Skeletal muscle satellite cell (primary cell): ENCODE data around the gene DYNLT1. TPM values are rescaled to one million over a fixed set of nuclear protein-coding genes. Genes with fewer than 3 reads are reported as not detected.
A peak's percentile ranks its signal among the peaks of the same experiment; 100 is the strongest.
"Not testable (repeated sequence)": the region's sequence is repeated elsewhere in the genome, so short reads cannot be mapped to it uniquely, and the experiment has no call there.

ENCODE experiments used
- H3K27me3 ChIP-seq: 2 replicates; pipeline ENCODE4 v1.7.0; 2013; ENCODE audit warnings: low read length; ENCODE audit not compliant: control insufficient read depth, insufficient read depth
- H3K36me3 ChIP-seq: 2 replicates; pipeline ENCODE4 v1.7.0; 2013; ENCODE audit warnings: mild to moderate bottlenecking, control low read depth, low read length; ENCODE audit not compliant: insufficient read depth
- H3K4me1 ChIP-seq: 2 replicates; pipeline ENCODE4 v1.7.0; 2013; ENCODE audit warnings: low read length; ENCODE audit not compliant: control insufficient read depth, insufficient read depth
- H3K4me2 ChIP-seq: 2 replicates; pipeline ENCODE4 v1.7.0; 2013; ENCODE audit warnings: mild to moderate bottlenecking, low read length
- H3K4me3 ChIP-seq: 2 replicates; pipeline ENCODE4 v1.7.0; 2013; ENCODE audit warnings: low read length
- H3K9ac ChIP-seq: 2 replicates; pipeline ENCODE4 v1.7.0; 2013; ENCODE audit warnings: mild to moderate bottlenecking, low read depth, low read length, moderate library complexity
- H3K9me3 ChIP-seq: replicated peaks from 2 replicates; pipeline ENCODE4 v1.7.0; 2013; ENCODE audit warnings: mild to moderate bottlenecking, control low read depth, low read length
- total RNA-seq: library from RNA; depleted of rRNA; stranded (reverse); fragments of >200 nt; gene quantifications from 2 replicates; pipeline ENCODE4 v1.2.3, GENCODE V29; 2012; rRNA removed

DYNLT1 gene
- 66.9 and 70.3 TPM in 2 replicates for total RNA-seq

- Histone ChIP-seq H3K4me3 (peak within 1 kb of the TSS; percentile 84), H3K36me3 (peaks cover 13% of the 10 kb centered on the region), H3K27me3 (no peaks in the 10 kb centered on the region), H3K4me1 (peaks cover 43% of the 10 kb centered on the region), H3K4me2 (peak within 1 kb of the TSS; percentile 84), H3K9ac (peak within 1 kb of the TSS; percentile 99), H3K9me3 (no peaks in the 10 kb centered on the region)
Observed at GRCh38 chr6:158644231-158645063, at the start of gene DYNLT1. TSS of gene DYNLT1 (minus strand) at chr6:158644743. CDS start at chr6:158644708, 35 bp downstream.

DNA sequence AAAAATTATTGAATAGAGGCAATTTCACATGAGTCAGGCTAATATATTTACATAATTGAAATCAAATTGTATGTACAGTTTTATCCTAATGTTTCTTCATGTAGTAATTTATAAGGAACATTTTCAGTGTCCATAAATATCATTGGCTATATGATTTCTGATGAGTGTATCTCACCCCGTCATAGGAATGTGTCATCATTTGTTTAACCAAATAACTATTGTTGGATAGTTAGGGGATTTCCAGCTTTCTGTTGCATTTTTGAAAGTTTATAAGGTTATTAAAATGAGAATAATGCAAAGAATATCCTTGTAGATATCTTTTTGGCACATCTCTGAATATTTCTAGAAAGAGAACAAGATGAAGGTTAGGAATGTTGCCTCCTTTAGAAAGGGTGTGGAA lies 44.3 kb upstream of the DYNLT1 start:
- no peak overlapping the region for H3K9ac ChIP-seq
- H3K36me3 ChIP-seq: no peaks in the 10 kb centered on the region
- H3K4me3 ChIP-seq: no peak overlapping the region
- H3K4me2 ChIP-seq: no peak overlapping the region
- H3K4me1 ChIP-seq: no peaks in the 10 kb centered on the region
- H3K27me3 ChIP-seq: no peaks in the 10 kb centered on the region
- no peaks in the 10 kb centered on the region for H3K9me3 ChIP-seq

GRCh38 chr6:158687506-158687905 lies 43.0 kb upstream of the DYNLT1 start:
- Histone ChIP-seq H3K4me3 (no peak overlapping the region), H3K4me2 (no peak overlapping the region), H3K9ac (no peak overlapping the region)

GRCh38 chr6:158686791-158687381 lies 42.3 kb upstream of the DYNLT1 start:
- Histone ChIP-seq H3K27me3 (no peaks in the 10 kb centered on the region), H3K4me2 (no peak overlapping the region), H3K9ac (no peak overlapping the region), H3K36me3 (no peaks in the 10 kb centered on the region), H3K4me1 (no peaks in the 10 kb centered on the region), H3K9me3 (no peaks in the 10 kb centered on the region), H3K4me3 (no peak overlapping the region)

More at GRCh38 chr6:158687506-158687905, 43.0 kb upstream of the DYNLT1 start:
- Histone ChIP-seq H3K36me3 (no peaks in the 10 kb centered on the region), H3K9me3 (no peaks in the 10 kb centered on the region), H3K27me3 (no peaks in the 10 kb centered on the region), H3K4me1 (no peaks in the 10 kb centered on the region)

GRCh38 chr6:158686311-158686710 lies 41.8 kb upstream of the DYNLT1 start:
- no peak overlapping the region for H3K4me3 ChIP-seq
- H3K36me3 ChIP-seq: no peaks in the 10 kb centered on the region
- H3K27me3 ChIP-seq: no peaks in the 10 kb centered on the region
- no peaks in the 10 kb centered on the region for H3K9me3 ChIP-seq
- H3K4me1 ChIP-seq: no peaks in the 10 kb centered on the region
- no peak overlapping the region for H3K4me2 ChIP-seq
- H3K9ac ChIP-seq: no peak overlapping the region

DNA sequence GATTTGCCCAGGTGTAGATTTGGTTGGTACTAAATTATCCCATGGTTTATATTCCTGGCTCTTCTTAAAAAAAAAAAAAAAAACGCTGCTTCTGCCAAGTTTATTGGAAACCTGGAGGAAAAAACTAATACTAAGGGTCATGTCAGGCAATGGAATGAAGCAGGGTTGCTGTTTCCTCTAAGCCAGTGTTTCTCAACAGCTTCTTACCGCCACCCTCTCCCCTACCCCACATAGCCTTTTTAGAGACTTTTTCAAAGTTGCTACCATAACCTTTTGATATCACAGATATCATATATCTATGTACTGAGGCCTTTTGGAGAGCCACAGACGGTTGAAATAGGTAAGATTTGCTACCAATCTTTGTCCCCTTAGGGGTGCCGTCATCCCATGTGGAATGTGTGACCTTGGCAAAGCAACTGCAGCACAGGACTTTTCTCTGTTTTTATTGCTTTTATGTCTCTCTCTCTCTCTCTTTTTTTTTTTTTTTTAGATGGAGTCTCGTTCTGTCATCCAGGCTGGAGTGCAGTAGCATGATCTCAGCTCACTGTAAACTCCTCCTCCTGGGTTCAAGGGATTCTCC lies 40.3 kb upstream of the DYNLT1 start:
- Histone ChIP-seq H3K4me1 (no peaks in the 10 kb centered on the region), H3K9ac (no peak overlapping the region), H3K27me3 (no peaks in the 10 kb centered on the region), H3K4me3 (no peak overlapping the region), H3K4me2 (no peak overlapping the region), H3K36me3 (no peaks in the 10 kb centered on the region), H3K9me3 (no peaks in the 10 kb centered on the region)

DNA sequence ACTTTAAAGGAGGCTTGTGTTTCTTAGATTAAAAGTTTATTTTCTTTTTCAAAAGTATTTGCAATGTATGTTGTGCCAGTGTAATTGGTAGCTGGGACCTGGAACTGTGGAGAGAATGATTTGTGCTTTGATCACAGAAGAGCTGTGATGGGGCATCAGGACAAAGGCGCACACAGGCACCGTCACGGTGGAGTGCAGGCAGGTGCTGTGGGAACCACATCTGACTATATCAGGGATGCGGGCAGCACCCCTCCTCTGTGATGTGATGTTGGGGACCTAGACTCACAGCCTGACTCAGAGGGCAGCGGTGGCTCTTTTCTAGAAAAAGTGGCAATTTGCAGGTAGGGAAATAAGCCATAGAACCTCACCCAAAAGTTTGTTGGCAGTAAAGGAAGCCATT lies 39.8 kb upstream of the DYNLT1 start:
- H3K36me3 ChIP-seq: no peaks in the 10 kb centered on the region
- no peaks in the 10 kb centered on the region for H3K9me3 ChIP-seq
- H3K9ac ChIP-seq: no peak overlapping the region
- no peaks in the 10 kb centered on the region for H3K27me3 ChIP-seq
- H3K4me2 ChIP-seq: no peak overlapping the region
- H3K4me3 ChIP-seq: no peak overlapping the region
- no peaks in the 10 kb centered on the region for H3K4me1 ChIP-seq

- Histone ChIP-seq H3K4me2 (no peak overlapping the region), H3K9me3 (no peaks in the 10 kb centered on the region), H3K9ac (no peak overlapping the region), H3K27me3 (no peaks in the 10 kb centered on the region), H3K4me3 (no peak overlapping the region), H3K36me3 (no peaks in the 10 kb centered on the region), H3K4me1 (no peaks in the 10 kb centered on the region)
Observed at GRCh38 chr6:158680481-158680880, 35.9 kb upstream of the DYNLT1 start.

- Histone ChIP-seq H3K4me1 (no peaks in the 10 kb centered on the region), H3K9me3 (no peaks in the 10 kb centered on the region), H3K4me3 (no peak overlapping the region), H3K27me3 (no peaks in the 10 kb centered on the region), H3K36me3 (no peaks in the 10 kb centered on the region), H3K4me2 (no peak overlapping the region), H3K9ac (no peak overlapping the region)
Observed at GRCh38 chr6:158680015-158680414, 35.5 kb upstream of the DYNLT1 start.

GRCh38 chr6:158677906-158678578 lies 33.5 kb upstream of the DYNLT1 start:
- H3K9ac ChIP-seq: no peak overlapping the region
- H3K27me3 ChIP-seq: no peaks in the 10 kb centered on the region
- no peak overlapping the region for H3K4me3 ChIP-seq
- H3K4me1 ChIP-seq: no peaks in the 10 kb centered on the region
- no peaks in the 10 kb centered on the region for H3K9me3 ChIP-seq
- no peak overlapping the region for H3K4me2 ChIP-seq
- no peaks in the 10 kb centered on the region for H3K36me3 ChIP-seq

GRCh38 chr6:158677094-158677493 lies 32.6 kb upstream of the DYNLT1 start:
- not testable (repeated sequence) for H3K4me1 ChIP-seq, H3K9ac ChIP-seq, H3K9me3 ChIP-seq, H3K36me3 ChIP-seq, H3K4me2 ChIP-seq, H3K4me3 ChIP-seq, H3K27me3 ChIP-seq
